ENCODE measurements around the gene FAM83E. TPM values are rescaled to one million over a fixed set of nuclear protein-coding genes. Genes with fewer than 3 reads are reported as not detected.
A peak's percentile ranks its signal among the peaks of the same experiment; 100 is the strongest.

Gene FAM83E
- total RNA-seq, 1 experiment from 2014 or later, result 8.8 TPM

DNA sequence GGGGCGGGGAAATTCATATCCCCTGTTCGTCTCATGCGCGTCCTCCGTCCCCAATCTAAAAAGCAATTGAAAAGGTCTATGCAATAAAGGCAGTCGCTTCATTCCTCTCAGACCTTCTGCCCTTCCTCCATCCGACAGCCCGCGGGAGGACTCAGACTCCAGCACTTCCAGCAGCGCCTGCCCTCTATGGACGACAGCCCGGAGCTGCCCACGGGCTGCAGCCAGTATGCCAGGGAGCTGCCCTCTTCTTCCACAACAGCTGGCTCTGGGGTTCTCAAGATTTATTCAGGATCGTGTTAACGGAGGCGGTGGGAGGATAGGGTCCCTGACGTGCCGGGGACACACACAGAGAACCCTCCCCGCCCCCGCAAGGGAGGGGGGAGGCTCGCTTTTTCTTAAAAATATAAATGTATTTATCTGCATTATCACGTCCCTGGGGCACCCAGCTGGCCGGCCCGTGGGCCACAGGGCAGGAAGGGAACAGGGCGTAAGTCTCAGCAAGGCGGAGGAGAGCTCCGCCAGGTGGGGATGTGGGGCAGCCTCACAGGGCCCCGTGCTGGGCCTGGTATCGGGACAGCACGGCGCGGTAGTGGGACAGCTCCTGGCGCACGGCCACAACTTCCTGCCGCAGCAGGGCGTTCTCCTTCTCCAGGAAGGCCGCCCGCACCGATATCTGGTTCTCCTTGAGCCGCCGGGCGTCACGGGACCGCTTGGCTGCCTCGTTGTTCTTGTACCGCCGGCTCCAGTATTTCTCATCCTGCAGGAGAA lies 15.6 kb upstream of the FAM83E start (continued):
- TF ChIP-seq ZNF317 (CRISPR knock-in tag; IDR thresholded peaks at IDR 0.05; ENCODE audit: borderline replicate concordance, low read depth) (no peak), NR3C1 (CRISPR knock-in tag; conservative IDR thresholded peaks at IDR 0.05; ENCODE audit: low read depth) (0 out of 2 replicates have a peak, but pooled peaks have one; percentile 71), OVOL2 (CRISPR knock-in tag; IDR thresholded peaks at IDR 0.05; ENCODE audit: borderline replicate concordance) (no peak), FOXJ3 (CRISPR knock-in tag; IDR thresholded peaks at IDR 0.05; ENCODE audit: borderline replicate concordance) (no peak), NFYB (CRISPR knock-in tag; conservative IDR thresholded peaks at IDR 0.05; ENCODE audit: low read depth) (0 out of 2 replicates have a peak, but pooled peaks have one; percentile 3), FOXK1 (CRISPR knock-in tag; IDR thresholded peaks at IDR 0.05) (no peak), MXD4 (CRISPR knock-in tag; IDR thresholded peaks at IDR 0.05; ENCODE audit: borderline replicate concordance) (no peak), MYBL2 (CRISPR knock-in tag; IDR thresholded peaks at IDR 0.05) (0 out of 2 replicates have a peak, but pooled peaks have one; percentile 29), ZNF121 (CRISPR knock-in tag; IDR thresholded peaks at IDR 0.05) (peak; percentile 95)
- TF ChIP-seq, protein P1, sequence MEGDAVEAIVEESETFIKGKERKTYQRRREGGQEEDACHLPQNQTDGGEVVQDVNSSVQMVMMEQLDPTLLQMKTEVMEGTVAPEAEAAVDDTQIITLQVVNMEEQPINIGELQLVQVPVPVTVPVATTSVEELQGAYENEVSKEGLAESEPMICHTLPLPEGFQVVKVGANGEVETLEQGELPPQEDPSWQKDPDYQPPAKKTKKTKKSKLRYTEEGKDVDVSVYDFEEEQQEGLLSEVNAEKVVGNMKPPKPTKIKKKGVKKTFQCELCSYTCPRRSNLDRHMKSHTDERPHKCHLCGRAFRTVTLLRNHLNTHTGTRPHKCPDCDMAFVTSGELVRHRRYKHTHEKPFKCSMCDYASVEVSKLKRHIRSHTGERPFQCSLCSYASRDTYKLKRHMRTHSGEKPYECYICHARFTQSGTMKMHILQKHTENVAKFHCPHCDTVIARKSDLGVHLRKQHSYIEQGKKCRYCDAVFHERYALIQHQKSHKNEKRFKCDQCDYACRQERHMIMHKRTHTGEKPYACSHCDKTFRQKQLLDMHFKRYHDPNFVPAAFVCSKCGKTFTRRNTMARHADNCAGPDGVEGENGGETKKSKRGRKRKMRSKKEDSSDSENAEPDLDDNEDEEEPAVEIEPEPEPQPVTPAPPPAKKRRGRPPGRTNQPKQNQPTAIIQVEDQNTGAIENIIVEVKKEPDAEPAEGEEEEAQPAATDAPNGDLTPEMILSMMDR (IDR thresholded peaks at IDR 0.05), result no peak
- TF ChIP-seq, protein P2, sequence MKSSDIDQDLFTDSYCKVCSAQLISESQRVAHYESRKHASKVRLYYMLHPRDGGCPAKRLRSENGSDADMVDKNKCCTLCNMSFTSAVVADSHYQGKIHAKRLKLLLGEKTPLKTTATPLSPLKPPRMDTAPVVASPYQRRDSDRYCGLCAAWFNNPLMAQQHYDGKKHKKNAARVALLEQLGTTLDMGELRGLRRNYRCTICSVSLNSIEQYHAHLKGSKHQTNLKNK (CRISPR knock-in tag; IDR thresholded peaks at IDR 0.05), result no peak
- TF ChIP-seq, protein P3, sequence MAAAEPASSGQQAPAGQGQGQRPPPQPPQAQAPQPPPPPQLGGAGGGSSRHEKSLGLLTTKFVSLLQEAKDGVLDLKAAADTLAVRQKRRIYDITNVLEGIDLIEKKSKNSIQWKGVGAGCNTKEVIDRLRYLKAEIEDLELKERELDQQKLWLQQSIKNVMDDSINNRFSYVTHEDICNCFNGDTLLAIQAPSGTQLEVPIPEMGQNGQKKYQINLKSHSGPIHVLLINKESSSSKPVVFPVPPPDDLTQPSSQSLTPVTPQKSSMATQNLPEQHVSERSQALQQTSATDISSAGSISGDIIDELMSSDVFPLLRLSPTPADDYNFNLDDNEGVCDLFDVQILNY (CRISPR knock-in tag; IDR thresholded peaks at IDR 0.05), result 0 out of 2 replicates have a peak, but pooled peaks have one; percentile 17
- TF ChIP-seq, protein P4, sequence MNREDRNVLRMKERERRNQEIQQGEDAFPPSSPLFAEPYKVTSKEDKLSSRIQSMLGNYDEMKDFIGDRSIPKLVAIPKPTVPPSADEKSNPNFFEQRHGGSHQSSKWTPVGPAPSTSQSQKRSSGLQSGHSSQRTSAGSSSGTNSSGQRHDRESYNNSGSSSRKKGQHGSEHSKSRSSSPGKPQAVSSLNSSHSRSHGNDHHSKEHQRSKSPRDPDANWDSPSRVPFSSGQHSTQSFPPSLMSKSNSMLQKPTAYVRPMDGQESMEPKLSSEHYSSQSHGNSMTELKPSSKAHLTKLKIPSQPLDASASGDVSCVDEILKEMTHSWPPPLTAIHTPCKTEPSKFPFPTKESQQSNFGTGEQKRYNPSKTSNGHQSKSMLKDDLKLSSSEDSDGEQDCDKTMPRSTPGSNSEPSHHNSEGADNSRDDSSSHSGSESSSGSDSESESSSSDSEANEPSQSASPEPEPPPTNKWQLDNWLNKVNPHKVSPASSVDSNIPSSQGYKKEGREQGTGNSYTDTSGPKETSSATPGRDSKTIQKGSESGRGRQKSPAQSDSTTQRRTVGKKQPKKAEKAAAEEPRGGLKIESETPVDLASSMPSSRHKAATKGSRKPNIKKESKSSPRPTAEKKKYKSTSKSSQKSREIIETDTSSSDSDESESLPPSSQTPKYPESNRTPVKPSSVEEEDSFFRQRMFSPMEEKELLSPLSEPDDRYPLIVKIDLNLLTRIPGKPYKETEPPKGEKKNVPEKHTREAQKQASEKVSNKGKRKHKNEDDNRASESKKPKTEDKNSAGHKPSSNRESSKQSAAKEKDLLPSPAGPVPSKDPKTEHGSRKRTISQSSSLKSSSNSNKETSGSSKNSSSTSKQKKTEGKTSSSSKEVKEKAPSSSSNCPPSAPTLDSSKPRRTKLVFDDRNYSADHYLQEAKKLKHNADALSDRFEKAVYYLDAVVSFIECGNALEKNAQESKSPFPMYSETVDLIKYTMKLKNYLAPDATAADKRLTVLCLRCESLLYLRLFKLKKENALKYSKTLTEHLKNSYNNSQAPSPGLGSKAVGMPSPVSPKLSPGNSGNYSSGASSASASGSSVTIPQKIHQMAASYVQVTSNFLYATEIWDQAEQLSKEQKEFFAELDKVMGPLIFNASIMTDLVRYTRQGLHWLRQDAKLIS (CRISPR knock-in tag; IDR thresholded peaks at IDR 0.05; ENCODE audit: borderline replicate concordance), result no peak
- TF ChIP-seq, protein P5, sequence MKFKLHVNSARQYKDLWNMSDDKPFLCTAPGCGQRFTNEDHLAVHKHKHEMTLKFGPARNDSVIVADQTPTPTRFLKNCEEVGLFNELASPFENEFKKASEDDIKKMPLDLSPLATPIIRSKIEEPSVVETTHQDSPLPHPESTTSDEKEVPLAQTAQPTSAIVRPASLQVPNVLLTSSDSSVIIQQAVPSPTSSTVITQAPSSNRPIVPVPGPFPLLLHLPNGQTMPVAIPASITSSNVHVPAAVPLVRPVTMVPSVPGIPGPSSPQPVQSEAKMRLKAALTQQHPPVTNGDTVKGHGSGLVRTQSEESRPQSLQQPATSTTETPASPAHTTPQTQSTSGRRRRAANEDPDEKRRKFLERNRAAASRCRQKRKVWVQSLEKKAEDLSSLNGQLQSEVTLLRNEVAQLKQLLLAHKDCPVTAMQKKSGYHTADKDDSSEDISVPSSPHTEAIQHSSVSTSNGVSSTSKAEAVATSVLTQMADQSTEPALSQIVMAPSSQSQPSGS (CRISPR knock-in tag; IDR thresholded peaks at IDR 0.05; ENCODE audit: borderline replicate concordance, low read depth), result no peak

DNA sequence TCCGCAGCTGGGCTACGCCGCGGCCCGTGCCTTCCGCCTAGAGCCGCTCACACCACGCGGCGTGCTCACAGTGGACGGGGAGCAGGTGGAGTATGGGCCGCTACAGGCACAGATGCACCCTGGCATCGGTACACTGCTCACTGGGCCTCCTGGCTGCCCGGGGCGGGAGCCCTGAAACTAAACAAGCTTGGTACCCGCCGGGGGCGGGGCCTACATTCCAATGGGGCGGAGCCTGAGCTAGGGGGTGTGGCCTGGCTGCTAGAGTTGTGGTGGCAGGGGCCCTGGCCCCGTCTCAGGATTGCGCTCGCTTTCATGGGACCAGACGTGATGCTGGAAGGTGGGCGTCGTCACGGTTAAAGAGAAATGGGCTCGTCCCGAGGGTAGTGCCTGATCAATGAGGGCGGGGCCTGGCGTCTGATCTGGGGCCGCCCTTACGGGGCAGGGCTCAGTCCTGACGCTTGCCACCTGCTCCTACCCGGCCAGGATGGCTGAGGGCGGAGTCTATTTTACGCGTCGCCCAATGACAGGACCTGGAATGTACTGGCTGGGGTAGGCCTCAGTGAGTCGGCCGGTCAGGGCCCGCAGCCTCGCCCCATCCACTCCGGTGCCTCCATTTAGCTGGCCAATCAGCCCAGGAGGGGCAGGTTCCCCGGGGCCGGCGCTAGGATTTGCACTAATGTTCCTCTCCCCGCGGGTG lies 14.9 kb upstream of the FAM83E start:
- CTCF ChIA-PET, result interaction anchor here (0.6 to 3.0 kb wide), 26 partner anchors 11 to 296 kb away, joined by 3 to 20 read pairs (median 4); partner anchors contain the start of genes CA11, FAM83E, KDELR1 and RPL18
- Mint-ChIP-seq H3K9me3 (no peaks in the 10 kb centered on the region), H3K27ac (peak overlapping the region; percentile 99), H3K4me1 (peaks cover 34% of the 10 kb centered on the region), H3K27me3 (ENCODE audit: low read depth) (no peaks in the 10 kb centered on the region), H3K4me3 (peak overlapping the region; percentile 71), H3K36me3 (no peaks in the 10 kb centered on the region)
- DNase-seq (ENCODE audit: low spot score) (peak; percentile 97), ATAC-seq (peak; percentile 87)
- POLR2A ChIA-PET, result interaction anchor here (0.5 to 3.4 kb wide), 13 partner anchors 10 to 1030 kb away, joined by 3 to 23 read pairs (median 4); partner anchors contain the start of genes CA11, FAM83E, RPL18 and SPHK2
- TF ChIP-seq, protein P1 (IDR thresholded peaks at IDR 0.05), result no peak
- TF ChIP-seq ZNF396 (CRISPR knock-in tag; IDR thresholded peaks at IDR 0.05; ENCODE audit: borderline replicate concordance) (no peak), ZNF219 (CRISPR knock-in tag; IDR thresholded peaks at IDR 0.05; ENCODE audit: borderline replicate concordance) (no peak), TP53 (CRISPR knock-in tag; IDR thresholded peaks at IDR 0.05) (no peak), FOXK1 (CRISPR knock-in tag; IDR thresholded peaks at IDR 0.05) (no peak; the same call in 1 of the 2 replicates), ZBTB21 (CRISPR knock-in tag; IDR thresholded peaks at IDR 0.05; ENCODE audit: borderline replicate concordance) (0 out of 2 replicates have a peak, but pooled peaks have one; percentile 21), NR2C2 (CRISPR knock-in tag; IDR thresholded peaks at IDR 0.05) (no peak), CREM (CRISPR knock-in tag; IDR thresholded peaks at IDR 0.05) (no peak; the same call in 1 of the 2 replicates)
